AG09309 (cell line): ENCODE measurements around the gene NEUROD2.

ENCODE experiments used
- DNase-seq: peaks from one replicate; pipeline ENCODE4 v3.0.0-alpha.2; 2010; ENCODE audit warnings: low read depth
- H3K4me3 ChIP-seq: 2 replicates; pipeline ENCODE4 v1.5.1; 2011; ENCODE audit warnings: mild to moderate bottlenecking, low read depth, low read length, moderate library complexity; ENCODE audit not compliant: control insufficient read depth
- TF ChIP-seq, protein P1 (sequence below): IDR thresholded peaks from 2 replicates; pipeline ENCODE4 v1.5.1; 2011; ENCODE audit warnings: mild to moderate bottlenecking, low read depth, low read length, inconsistent platforms; ENCODE audit not compliant: insufficient read depth, control insufficient read depth; ENCODE audit errors: missing control alignments

The NEUROD2 gene

DNA sequence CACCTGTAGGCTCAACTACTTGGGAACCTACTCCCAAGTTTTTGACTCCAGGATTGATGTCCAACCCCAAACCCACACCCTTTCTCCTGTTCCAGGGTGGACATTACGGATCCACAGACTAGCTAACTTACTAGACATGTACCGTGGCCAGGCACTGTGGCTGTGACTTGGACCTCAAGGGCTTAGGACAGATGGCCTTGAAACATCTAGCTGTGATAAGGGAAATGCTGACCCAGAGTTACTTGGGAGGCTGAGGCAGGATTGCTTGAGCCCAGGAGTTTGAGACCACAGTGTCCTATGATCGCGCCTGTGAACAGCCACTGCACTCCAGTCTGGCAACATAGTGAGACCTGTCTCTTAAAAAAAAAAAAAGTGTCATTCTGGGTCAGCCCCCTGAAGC, 33.4 kb upstream of the NEUROD2 start:
- no peak overlapping the region for H3K4me3 ChIP-seq
- TF ChIP-seq, protein P1, sequence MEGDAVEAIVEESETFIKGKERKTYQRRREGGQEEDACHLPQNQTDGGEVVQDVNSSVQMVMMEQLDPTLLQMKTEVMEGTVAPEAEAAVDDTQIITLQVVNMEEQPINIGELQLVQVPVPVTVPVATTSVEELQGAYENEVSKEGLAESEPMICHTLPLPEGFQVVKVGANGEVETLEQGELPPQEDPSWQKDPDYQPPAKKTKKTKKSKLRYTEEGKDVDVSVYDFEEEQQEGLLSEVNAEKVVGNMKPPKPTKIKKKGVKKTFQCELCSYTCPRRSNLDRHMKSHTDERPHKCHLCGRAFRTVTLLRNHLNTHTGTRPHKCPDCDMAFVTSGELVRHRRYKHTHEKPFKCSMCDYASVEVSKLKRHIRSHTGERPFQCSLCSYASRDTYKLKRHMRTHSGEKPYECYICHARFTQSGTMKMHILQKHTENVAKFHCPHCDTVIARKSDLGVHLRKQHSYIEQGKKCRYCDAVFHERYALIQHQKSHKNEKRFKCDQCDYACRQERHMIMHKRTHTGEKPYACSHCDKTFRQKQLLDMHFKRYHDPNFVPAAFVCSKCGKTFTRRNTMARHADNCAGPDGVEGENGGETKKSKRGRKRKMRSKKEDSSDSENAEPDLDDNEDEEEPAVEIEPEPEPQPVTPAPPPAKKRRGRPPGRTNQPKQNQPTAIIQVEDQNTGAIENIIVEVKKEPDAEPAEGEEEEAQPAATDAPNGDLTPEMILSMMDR, result no peak
- DNase-seq, result no peak

DNA sequence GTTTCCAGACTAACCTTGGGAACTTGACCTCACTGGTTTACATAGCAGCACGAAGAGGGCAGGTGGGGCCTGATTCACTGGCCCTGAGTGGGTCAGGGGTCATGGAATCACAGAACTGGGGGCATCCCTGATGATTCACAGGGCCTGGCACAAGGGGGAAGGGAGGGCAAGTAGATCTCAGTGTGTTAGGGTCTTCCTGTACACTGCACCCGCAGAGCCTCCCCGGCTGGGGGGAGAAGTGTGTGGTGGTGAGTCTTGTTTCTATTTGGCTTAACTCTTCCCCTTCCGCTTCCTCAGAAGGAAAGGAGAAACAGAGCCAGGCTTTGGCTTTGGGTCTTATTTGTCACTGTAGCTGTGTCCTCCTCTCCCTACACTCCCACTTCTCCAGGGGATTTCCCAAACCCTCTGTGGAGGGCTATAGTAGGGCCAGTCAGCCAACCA, 32.9 kb upstream of the NEUROD2 start:
- TF ChIP-seq, protein P1, result no peak
- no peak for DNase-seq
- H3K4me3 ChIP-seq, result no peak overlapping the region

DNA sequence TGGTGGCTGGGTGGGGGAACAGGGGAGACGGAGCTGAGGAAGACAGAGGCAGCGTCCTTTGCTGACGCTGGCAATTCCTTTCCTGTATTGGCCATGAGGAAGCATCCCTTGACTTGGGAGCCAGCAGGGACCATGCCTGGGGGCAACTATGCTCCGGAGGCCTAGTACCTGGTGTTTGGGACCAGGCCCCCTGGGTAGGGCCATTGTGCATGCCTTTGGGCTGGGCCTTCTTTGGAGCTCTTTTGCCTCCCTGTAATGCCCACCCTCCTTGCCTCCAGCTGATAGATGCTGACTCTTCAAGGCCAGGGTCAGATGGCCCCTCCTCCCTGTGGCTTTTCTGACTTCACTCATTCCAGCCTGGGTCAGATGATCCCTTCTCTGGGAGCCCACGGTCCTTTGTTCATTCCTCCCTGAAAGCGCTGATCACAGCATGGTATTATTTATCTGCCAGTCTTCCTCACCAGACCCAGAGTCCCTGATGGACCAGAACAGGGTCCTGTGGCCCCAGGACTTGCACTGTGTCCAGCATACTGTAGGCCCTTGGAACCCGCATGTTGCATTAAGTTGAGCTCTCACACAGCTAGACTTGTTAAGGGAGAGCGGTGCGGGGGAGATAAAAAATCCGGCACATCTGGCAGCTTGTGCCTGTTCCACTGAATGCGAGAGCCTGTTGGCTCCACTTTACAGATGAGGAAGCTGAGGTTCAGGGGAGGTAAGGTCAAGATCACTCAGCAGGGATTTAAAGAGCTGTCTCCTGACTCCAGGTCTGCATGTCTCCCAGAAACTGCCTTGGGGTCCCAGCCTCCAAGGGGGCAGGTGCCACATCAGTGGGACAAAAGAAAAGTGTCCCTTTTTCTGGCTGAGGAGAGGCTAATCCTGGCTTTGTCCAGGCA, 32.1 kb upstream of the NEUROD2 start:
- H3K4me3 ChIP-seq, result no peak overlapping the region
- DNase-seq, result no peak
- TF ChIP-seq, protein P1, result no peak

DNA sequence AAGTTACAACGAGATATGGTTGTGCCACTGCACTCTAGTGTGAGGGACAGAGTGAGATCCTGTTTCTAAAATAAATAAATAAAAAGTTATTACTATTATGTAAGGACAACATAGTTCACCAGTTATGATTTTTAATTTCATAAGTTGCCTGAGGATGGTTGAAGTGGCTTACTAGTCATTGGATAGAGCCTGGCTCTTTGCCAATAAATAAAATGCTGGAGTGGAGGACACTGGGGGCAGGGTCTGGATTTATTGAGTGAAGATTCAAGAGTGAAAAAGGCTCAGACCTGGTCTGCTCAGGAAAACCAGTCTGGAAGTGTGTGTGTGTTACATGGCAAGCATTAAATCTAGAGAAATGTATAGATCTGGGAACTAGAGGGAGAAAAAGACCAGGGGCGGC, 31.3 kb upstream of the NEUROD2 start:
- TF ChIP-seq, protein P1, result no peak
- DNase-seq, result no peak
- no peak overlapping the region for H3K4me3 ChIP-seq

DNA sequence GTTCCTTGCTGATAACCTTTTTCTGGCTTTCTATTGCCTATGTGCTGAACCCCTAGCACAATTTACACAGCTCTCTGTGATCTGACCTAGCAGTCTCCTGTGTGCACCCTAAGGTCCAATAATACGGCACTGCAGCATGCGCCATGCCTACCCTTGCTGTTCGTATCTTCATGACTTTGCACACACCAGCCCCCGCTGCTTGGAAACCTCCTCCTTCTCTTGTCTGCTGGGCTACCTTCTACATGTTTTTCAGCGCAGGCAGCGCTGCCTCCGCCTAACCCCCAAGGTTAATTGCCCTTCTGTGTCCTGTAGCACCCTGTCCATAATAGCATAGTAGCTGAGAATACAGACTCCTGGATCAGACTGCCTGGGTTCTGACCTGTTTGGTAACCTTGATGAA, 30.6 kb upstream of the NEUROD2 start:
- TF ChIP-seq, protein P1, result no peak
- peak overlapping the region; percentile 98; the same call in 1 of the 2 replicates for H3K4me3 ChIP-seq
- no peak for DNase-seq

DNA sequence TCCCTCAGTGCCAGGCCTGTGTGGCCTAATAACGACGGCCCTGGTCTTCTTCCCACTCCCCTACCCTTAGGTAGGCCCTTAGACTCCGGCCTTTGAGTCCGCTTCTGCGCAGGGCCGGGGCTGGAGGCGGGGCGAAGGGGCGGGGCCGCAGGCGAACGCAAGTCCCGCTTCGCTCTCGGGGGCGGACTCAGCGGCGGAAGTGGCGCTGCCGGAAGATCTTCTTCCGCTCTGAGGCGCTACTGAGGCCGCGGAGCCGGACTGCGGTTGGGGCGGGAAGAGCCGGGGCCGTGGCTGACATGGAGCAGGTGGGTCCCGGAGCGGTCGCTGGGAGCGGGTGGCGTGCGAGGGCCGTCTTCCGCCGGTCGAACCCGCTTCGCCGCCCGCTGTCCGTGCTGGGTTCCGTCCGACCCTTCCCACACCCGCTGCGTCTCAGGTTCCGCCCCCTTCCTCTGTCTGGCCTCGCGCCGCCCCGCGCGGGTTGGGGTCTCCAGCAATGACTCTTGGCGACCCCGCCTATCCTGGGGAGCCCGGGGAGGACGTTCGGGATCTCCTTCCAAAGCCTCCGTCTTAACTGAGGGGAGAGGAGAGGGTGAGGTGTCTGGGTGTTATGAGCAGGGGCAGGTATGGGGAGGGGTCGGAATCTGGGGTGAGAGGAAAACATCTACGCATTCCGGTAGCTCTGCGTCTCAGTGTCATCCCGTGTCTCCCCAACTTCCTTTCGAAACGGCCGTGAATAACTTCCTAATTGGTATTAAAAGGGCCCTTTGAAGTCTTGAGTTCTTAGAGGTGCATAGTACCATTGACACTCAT, 29.4 kb upstream of the NEUROD2 start, which contains the start of gene STARD3:
Gene STARD3, plus strand, starts transcription at position 218 of the 810 bp plus-strand sequence. CDS start 16,388 bp downstream, outside the sequence.
- peak; percentile 50 for DNase-seq
- H3K4me3 ChIP-seq, result peak within 1 kb of the TSS; percentile 98
- TF ChIP-seq, protein P1, result no peak
